Right ventricle myocardium superior (tissue), 1 donor: Measurements from ENCODE around the gene SRCIN1. TPM values are rescaled to one million over a fixed set of nuclear protein-coding genes. Genes with fewer than 3 reads are reported as not detected.

Source experiments
- ATAC-seq: fragments of 200-7000 bp; cut with Tn5 transposase; one replicate; pipeline ENCODE4 v1.9.1; 2020; ENCODE audit warnings: mild to moderate bottlenecking; ENCODE audit not compliant: poor library complexity
- DNase-seq: peaks from one replicate; pipeline ENCODE4 v3.0.0-alpha.2; 2020
- intact Hi-C: fragments of 100-400 bp; cut with DNase I; formaldehyde crosslinking; loops from one replicate; pipeline ENCODE4 v1.11.2; 2022
- total RNA-seq: library from RNA; stranded (reverse); fragmentation: NEBNext Ultra II Directional; extraction: Animal tissue kit (Norgen Biotek cat#: 25700); gene quantifications from one replicate; pipeline ENCODE4 v1.2.1, GENCODE V29; 2021
- donor health status: DM: no; HTN: yes; CAD: no; lungs with severe emphysema.

Gene SRCIN1
- total RNA-seq, 1 donor from 2014 or later: 2.3 TPM

GRCh38 chr17:38557396-38557795, 48.4 kb downstream of the SRCIN1 start:
- intact Hi-C loops: no loop called here
- ATAC-seq (no peak), DNase-seq (no peak)

GRCh38 chr17:38556239-38556638, 49.5 kb downstream of the SRCIN1 start:
- no peak for ATAC-seq
- DNase-seq: no peak
- intact Hi-C loops: no loop called here

- intact Hi-C loops: no loop called here
- ATAC-seq (no peak), DNase-seq (no peak)
Measured at GRCh38 chr17:38554430-38555350, 51.1 kb downstream of the SRCIN1 start.

- DNase-seq: no peak
- ATAC-seq: no peak
- intact Hi-C loops: no loop called here
Measured at GRCh38 chr17:38552343-38552742, 53.4 kb downstream of the SRCIN1 start.

- no peak for ATAC-seq
- intact Hi-C loops: no loop called here
Measured at GRCh38 chr17:38551121-38551520, 54.6 kb downstream of the SRCIN1 start.

GRCh38 chr17:38550661-38551060, 55.1 kb downstream of the SRCIN1 start:
- intact Hi-C loops: no loop called here
- peak; percentile 90 for ATAC-seq
- DNase-seq: peak; percentile 67

More at GRCh38 chr17:38551121-38551520, 54.6 kb downstream of the SRCIN1 start:
- no peak for DNase-seq

GRCh38 chr17:38549285-38549684, 56.5 kb downstream of the SRCIN1 start:
- ATAC-seq: no peak
- no peak for DNase-seq
- intact Hi-C loops: no loop called here

- intact Hi-C loops: no loop called here
- no peak for DNase-seq
- ATAC-seq: no peak
Measured at GRCh38 chr17:38547444-38547843, 58.3 kb downstream of the SRCIN1 start.

- ATAC-seq (no peak), DNase-seq (no peak)
- intact Hi-C loops: no loop called here
Measured at GRCh38 chr17:38546396-38546795, 59.4 kb downstream of the SRCIN1 start.

GRCh38 chr17:38545531-38546225, 60.1 kb downstream of the SRCIN1 start:
- DNase-seq (no peak), ATAC-seq (no peak)
- intact Hi-C loops: no loop called here

GRCh38 chr17:38544839-38545209, 60.9 kb downstream of the SRCIN1 start:
- ATAC-seq (no peak), DNase-seq (peak; percentile 19)
- intact Hi-C loops: no loop called here

- intact Hi-C loops: no loop called here
- DNase-seq (peak; percentile 27), ATAC-seq (no peak)
Measured at GRCh38 chr17:38544175-38544838, 61.4 kb downstream of the SRCIN1 start.

GRCh38 chr17:38543403-38544174, 62.2 kb downstream of the SRCIN1 start:
- no peak for ATAC-seq
- intact Hi-C loops: no loop called here
- DNase-seq: peak; percentile 12

GRCh38 chr17:38542286-38542685, 63.5 kb downstream of the SRCIN1 start:
- DNase-seq: no peak
- intact Hi-C loops: no loop called here
- no peak for ATAC-seq

- peak; percentile 8 for DNase-seq
- intact Hi-C loops: no loop called here
- no peak for ATAC-seq
Measured at GRCh38 chr17:38541281-38541680, 64.5 kb downstream of the SRCIN1 start.

GRCh38 chr17:38540514-38541045, 65.2 kb downstream of the SRCIN1 start:
- DNase-seq (peak; percentile 10), ATAC-seq (no peak)
- intact Hi-C loops: no loop called here

- ATAC-seq (no peak), DNase-seq (peak; percentile 10)
- intact Hi-C loops: no loop called here
Measured at GRCh38 chr17:38539386-38539785, 66.4 kb downstream of the SRCIN1 start.

- intact Hi-C loops: no loop called here
- ATAC-seq: no peak
- peak; percentile 10 for DNase-seq
Measured at GRCh38 chr17:38538906-38539305, 66.8 kb downstream of the SRCIN1 start.
